Superior temporal gyrus (tissue), 1 donor: ENCODE data around the gene ZBTB7B.
A peak's percentile ranks its signal among the peaks of the same experiment; 100 is the strongest.

Experiments used
- DNase-seq: peaks from one replicate; pipeline ENCODE4 v3.0.0-alpha.2; 2016; ENCODE audit errors: extremely low spot score

The ZBTB7B gene

DNA sequence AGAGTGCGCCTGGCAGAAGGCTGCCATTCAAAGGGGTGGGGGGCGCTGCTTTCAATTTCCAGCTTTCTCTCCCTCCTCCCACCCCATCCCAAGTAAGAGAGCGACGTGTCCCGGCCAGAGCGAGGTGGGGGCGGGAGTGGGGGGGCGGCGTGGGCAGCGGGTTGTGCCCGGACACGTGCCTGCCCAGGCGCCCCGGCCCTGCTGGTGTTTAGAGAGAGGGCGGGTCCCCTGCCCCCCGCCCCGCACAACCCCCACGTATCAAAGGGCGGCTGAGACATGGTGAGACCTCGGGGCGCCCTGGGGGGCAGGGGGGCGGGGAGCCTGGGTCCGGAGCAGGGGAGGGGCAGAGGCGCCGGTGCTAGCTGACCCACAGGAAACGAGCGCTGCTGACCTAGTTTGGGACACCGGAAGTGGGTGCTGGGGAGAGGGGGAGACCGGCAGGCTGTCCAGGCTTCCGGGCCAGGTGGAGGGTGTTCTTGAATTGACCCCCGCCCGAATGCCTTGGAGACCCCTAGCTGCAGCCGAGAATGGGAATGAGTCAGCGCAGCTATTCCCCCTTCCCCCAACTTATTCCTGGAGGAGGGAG is 1.3 kb downstream of the ZBTB7B start:
- peak; percentile 50 for DNase-seq

DNA sequence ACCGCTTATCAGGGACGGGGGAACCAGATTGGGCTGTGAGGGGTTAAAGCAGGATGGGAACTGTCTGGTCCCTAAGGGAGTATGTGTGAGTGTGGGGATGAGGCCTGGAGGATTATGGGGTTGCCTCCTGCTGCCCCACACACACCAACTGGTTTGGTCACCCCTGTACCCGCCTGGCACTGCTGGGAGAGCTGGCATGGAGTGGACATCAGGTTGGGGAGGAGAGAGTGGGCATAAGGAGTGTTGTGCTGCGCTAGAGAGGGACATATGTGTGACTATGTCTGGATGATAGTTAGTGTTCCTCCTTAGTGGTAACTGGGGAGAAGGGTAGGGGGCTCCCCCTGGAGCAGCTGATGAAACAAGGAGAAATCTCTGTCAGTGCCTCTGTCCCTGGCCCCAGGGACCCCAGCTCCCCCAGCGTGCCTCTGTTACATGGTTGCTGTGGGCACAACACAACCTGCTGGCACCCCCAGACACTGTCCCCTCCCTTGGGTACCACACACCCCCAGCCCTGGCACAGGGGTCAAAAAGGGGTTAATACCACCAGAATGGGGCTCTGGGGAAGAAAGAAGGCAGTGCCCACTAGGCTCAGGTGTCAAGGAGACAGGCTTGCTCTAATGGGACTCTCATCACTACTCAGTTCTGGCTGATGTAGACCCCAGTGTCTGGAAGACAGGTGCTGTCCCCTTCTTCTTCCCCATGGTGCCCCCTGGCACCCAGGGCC is 1.9 kb downstream of the ZBTB7B start:
- DNase-seq = peak; percentile 69

DNA sequence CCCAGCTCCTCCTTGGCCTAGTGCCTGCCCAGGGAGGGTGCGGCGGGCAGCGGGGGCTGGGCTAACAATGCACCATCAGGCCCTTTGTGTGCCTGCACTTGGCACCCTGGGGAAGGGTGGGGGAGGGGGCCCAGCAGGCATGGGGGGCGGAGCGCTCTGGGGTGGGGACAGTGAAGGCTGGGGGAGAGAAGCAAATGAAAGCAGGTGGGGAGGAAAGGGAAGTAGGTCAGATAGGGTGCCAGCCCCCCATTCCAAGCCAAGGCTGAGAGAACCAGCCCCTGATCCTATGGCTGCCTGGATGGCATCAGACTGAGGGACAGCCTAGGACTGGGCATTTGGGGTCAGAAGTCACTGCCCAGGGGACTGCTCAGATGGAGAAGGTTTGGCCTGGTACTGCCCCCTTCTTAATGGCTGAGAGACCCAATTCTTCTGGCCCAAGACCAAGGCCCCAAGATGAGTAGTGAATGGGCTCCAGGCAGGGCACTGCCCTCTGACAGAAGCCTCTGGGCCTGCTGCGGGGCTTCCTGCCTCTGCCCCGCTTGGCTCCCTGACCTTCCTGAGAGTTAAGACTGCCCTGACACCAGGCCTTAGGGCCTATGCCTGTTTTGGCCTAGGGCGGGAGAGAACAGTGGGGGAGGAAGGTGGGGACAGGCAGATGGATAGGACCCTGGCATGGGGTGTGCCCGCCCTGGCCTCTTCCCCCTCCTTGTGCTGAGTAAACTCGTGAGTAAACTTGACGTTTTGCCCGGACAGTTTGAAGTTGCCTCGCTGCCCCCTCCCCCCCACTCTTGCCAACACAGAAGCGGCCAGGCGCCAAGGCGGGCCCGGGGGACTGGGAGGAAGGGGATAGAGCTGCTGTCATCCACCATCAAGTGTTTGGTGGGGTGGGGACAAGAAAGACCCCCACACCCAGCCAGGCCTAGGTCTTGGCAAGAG is 2.7 kb downstream of the ZBTB7B start:
- peak; percentile 42 for DNase-seq

DNA sequence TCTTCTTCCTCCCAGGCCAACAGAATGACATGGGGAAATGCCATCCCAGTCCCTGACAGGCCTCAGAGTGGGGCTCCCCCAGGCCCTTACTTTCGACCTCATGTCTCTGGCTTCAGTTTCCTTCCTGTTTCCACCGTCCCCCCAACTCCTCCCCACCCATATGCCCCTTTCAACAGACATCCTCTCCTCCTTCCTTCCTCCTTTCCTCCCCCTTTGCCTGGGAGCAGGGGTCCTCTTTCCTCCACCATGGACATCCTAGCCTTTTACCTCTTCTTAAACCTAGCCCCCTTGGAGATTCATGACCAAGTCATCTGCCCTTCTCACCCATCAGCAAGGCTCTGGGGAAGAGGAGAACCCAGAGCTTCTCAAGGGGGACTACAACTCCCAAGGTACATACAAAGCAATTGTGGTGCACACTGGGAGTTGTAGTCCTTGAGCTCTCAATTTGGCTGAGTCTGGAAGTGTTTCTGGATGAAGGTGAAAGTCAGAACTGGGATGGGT is 4.0 kb downstream of the ZBTB7B start:
- DNase-seq = peak; percentile 76

DNA sequence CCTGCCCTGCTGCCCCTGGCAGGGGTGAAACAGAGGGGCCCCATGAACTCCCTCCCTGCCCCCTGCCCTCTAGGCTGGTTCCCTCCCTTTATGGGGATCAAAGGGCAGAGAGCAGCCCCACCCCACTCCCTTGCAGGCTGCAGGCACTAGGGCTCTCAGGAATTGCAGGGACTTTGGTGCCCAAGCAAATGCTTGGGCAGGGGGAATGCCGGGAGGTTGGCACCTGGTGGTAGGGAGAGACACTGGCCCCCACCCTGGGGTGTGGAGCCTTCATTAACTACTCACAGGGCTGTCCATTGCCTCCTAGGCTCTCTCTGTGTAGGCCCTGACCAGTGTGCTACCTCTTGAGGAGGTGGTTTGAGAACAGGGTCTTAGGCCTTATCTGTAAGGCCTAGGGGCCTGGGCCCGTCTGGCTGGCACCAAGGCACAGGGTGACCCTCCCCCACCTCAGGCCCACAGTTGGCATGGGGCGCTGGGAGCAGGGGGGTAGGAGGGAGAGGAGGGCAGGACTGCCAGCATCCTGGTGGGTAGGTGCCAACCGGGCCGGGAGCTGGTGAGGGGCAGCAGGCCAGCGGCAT is 4.7 kb downstream of the ZBTB7B start:
- no peak for DNase-seq

DNA sequence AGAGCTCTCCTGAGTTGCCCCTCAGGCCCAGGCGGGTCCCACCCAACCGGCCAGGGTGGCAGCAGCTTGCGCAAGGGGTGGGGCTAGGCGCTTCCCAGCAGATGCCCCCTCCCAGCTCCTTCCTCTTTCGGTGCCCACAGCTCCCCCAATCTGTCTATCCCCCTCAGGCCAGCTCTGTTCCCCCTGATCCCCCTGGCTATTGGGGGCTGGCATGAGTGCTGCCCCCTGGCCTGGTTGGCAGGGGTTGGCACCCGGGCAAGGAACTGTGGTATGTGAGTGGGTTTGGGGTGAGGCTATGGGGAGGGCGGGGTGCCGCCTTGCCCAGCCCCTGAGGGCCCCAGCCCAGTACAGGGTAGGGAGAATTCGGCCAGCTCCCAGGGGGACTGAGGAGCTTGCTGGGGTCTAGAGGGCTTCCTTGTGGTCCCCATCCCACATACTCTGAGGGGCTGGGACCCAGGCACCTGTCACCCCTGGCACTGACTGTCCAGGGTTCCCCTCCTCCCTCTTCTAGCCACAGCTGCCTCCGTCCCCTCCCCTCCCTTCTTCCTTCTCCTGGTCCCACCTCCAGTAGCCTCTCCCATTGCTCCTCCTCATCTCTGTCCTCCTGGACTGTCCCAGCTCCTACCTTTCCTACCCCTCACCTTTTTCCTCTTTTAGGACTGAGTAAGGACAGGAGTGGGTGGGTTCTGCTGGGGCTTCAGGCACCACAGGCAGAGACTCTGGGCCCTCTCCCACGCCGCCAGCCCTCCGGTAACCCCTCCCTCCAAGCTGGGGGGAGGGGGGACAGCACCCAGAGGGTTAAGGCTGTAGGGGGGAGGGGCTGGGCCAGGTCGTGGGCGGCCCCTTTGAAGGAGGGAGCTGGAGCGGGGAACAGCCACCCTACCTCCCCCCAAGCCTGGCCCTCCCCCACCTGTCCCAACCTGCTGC is 5.7 kb downstream of the ZBTB7B start:
- DNase-seq = no peak

DNA sequence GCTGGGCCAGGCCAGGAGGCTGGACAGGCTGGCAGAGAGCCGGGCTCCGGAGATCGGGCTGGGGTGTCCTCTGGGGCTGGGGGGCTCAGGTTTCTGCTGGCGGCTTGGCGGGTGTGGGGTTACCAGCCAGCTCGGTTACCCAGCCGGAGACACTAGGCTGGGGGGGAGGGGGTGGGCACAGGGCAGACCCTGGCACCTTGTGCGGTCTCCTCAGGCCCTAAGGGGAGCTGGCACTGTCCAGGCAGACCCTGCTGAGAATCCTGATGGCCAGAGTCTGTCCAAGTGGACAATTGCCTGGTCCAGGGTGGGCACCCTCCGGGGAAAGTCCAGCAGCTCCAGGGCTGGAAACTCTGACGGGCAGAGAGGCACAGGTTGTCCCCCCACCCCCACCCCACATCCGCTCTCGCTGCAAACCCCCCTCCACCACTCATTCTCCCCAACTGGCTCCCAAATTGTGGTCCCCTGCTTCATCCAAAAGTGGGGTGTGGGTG is 6.7 kb downstream of the ZBTB7B start:
- DNase-seq = no peak

DNA sequence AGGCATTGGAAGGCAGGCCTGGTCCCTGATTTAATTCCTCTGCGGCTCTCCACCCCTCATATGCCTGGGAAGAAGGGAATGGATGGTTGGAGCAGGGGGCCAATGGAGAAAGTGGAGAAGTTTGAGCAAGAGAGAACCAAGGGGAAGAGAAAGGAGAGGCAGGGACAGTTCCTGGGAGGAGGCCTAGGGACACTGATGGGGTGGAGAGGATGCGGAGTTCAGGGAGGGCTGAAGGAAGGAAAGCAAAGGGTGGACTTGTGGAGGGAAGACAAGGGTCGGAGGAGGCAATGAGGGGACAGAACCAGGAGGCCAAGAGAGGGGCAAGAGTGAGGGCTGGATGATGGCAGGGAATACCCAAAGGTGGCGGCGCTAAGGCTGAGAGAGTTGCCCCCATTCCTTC is 7.1 kb downstream of the ZBTB7B start:
- no peak for DNase-seq

DNA sequence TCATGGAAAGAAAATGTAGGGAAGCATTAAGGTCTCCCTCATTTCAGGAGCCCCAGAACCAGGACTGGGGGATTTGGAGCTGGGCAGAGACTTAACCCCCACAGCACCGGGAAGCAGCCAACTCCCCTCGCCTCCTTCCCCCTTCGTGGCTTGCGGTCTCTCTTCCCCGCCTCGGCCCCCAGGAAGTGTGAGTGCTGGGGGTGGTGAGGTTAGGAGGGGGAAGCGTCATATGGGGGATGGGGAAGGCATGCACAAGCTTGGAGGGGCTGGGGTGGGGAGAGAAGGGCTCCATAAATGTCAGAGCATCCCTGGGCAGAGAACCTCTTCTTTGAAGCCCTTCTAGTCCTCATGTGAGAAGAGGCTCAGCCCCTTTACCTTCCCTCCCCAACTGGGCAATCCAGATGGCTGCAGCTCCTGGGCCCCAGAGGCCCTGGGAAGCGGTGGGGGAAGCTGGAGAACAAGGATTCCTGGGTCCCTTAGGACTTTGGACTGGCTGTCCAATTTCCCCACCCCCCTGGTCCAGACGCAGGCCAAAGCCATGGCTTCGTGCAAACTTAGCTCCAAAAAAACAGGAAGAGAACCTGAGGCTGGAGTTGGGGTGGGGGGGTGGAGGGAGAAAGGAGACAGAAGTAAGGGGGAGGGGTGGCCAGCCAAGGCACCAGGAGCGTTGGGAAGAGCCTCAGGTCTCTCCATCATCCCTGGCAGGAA is 7.8 kb downstream of the ZBTB7B start:
- no peak for DNase-seq

DNA sequence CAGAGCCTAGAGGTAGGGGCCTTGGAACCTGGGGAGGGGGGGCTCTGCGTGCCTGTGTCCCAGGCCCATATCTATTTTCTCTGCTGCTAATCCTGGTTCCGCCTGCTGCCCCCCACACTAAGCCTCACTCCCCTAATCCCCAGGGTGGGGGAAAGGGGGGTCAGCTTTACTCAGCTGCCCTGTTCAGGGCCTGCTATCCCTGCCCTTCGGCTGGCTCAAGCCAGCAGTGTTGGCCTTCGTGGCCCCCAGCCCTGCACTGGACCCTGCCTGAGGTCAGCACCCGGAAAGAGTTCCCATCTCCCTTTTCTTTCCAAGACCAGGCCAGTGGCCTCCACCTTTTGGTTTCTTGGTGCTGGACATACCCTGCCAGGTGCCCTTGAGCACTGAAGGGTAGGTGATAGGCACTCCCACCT is 8.4 kb downstream of the ZBTB7B start:
- DNase-seq = no peak

DNA sequence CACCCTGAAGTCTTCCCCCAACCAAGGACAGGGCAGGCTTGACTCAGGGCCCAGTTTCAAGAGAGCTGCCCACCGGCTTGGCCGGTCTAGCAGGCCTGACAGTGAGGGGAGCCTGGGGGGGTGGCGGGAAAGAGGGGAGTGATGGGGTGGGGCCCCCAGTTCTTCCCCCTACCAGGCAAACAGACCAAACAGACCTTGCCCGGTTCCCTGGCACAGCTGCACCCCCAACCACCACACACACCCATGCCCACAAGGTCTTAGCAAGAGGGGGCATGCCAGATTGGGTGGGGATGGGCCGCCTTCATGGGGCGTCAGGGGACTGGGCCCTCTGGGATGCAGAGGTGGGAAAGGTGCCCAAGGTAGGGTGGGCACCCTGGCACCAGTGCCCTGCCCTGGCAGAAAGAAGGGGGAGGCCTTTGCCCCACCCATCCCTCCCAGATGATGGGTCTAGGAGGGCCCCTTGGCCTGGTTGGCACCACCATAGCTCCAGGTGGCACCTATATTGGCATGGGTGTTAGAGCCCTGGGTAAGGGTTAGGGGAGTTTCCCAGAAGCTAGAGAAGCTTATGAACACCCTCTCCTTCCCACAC is 8.9 kb downstream of the ZBTB7B start:
- no peak for DNase-seq

DNA sequence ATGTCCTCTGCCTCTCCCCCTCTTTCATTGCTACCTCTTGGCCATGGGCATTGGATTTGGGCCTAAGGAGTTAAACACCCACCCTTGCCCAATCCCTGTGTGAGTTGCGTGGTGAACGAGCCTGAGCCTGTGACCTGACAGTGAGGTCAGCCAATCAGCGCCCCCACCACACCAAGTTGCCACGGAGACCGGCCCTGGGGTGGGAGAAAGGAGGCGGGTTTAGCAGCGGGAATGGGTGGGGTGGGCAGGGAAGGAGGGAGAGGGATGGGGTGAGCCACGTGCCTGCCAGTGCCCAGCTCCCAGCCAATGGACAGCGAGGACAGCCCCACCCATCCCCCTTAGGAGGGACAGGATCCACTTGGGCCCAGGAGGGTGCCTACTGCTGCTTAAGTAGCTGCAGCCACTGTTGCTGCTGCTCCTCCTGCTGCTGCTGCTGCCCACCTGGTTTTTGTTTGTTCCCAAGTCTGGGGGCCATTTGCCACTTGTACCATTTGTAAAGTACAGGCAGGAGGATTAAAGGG is 9.5 kb downstream of the ZBTB7B start:
- peak; percentile 80 for DNase-seq

DNA sequence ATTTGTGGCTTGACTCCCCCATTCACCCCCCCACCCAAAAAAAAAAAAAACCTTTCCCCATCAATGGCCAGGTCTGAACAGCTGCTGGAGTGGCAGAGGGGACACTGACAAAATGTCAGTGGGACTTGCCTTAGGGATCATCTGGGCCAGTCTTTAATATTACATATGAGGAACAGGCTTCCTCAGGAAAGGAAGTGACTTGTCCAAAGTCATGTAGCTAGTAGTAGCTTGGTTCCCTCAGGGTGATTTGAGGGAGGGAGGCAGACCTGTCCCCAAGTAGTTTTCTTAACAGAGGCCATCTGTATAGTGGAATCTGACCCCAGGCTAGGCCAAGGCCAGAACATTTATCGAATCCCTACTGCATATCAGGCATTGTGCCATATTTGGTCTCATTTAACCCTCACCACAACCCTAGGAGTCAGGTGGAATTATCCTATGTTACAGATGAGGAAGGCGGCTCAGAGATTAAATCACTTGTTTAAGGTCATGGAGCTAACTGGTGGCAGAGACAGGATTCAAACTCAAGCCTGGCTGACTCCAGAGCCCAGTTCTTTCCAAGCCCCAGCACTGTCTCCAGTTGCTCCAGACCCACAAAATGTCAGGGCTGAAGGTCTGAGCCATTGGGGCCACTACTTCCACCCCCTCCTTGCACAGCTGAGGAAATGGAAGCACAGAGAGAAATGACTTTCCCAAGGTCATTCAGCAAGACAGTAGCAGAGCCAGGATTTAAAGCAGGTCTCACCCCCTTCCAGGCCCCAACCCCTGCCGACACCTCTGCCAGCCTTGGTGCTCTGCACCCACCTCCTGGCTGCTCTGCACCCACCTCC is 10.4 kb downstream of the ZBTB7B start:
- no peak for DNase-seq

DNA sequence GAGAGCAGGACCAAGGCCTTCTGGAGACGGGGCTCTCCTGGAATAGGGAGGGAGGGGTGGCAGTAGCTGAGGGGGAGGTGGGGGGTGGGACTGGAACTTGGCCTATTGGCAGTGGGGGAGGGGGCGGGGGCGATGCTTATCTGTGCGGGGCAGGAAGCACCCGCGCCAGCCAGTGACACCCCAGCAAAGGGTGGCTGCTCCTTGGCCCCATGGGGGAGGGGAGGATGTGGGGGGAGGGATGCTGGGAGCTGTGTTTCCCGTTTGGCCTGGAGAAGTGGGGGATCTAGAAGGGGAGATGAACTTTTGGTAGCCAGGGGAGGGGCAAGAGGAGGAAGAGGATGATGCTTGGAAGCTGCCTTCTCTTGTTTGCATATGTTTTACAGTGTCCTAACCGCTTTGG is 11.0 kb downstream of the ZBTB7B start:
- DNase-seq = no peak

DNA sequence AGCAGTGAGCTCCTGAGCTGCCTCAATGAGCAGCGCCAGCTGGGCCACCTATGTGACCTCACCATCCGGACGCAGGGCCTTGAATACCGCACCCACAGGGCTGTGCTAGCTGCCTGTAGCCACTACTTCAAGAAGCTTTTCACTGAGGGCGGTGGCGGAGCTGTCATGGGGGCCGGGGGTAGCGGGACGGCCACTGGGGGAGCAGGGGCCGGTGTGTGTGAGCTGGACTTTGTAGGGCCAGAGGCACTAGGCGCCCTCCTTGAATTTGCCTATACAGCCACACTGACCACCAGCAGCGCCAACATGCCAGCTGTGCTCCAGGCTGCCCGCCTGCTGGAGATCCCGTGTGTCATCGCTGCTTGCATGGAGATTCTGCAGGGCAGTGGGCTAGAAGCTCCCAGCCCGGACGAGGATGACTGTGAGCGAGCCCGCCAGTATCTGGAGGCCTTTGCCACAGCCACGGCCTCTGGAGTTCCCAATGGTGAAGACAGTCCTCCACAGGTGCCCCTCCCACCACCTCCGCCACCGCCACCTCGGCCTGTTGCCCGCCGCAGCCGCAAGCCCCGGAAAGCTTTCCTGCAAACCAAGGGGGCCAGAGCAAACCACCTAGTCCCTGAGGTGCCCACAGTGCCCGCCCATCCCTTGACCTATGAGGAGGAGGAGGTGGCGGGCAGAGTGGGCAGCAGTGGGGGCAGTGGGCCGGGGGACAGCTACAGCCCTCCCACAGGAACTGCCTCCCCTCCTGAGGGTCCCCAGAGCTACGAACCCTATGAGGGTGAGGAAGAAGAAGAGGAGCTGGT is 12.3 kb downstream of the ZBTB7B start:
- no peak for DNase-seq

DNA sequence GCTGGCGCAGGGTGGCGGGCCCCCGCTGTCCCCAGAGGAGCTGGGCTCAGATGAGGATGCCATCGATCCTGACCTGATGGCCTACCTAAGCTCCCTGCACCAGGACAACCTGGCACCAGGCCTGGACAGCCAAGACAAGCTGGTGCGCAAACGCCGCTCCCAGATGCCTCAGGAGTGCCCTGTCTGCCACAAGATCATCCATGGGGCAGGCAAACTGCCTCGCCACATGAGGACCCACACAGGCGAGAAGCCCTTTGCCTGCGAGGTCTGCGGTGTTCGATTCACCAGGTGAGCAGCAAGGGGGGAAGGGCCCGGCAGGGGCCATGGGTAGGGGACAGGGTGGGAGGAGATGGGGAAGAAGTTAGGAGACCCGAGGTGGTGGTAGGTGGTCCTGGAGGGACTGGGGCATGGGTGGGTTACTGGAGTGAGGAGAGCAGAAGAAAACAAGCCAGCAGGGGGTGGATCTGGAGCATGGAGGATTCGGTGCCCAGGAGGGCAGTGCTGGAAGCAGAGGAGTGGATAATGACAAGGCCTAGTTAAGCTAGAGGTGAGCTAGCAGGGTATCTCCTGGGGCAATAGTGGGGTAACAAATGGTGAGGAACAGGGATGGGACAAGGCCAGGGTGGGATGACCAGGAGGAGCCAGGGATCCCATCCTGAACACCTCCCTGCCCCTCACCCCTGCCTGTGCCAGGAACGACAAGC is 13.1 kb downstream of the ZBTB7B start:
- DNase-seq = no peak

DNA sequence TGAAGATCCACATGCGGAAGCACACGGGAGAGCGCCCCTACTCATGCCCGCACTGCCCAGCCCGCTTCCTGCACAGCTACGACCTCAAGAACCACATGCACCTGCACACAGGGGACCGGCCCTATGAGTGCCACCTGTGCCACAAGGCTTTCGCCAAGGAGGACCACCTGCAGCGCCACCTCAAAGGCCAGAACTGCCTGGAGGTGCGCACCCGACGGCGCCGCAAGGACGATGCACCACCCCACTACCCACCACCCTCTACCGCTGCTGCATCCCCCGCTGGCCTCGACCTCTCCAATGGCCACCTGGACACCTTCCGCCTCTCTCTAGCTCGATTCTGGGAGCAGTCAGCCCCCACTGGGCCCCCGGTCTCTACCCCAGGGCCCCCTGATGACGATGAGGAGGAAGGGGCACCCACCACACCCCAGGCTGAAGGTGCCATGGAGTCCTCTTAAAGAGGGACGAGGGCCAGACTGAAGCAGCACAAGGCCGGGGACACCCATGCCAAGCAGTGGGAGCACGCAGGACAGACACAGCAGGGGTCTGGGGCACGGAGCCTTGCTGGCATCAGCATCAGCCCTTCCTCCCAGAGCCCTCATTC is 13.7 kb downstream of the ZBTB7B start:
- DNase-seq = no peak
